Duodenal mucosa (tissue), 2 donors: ENCODE measurements around the gene TSPAN9.

ENCODE experiments used
- H3K27ac ChIP-seq: one replicate; pipeline ENCODE4 v1.7.0; 2013; ENCODE audit warnings: low read depth, low read length
- H3K27me3 ChIP-seq, 2 donors: one replicate each; pipeline ENCODE4 v1.7.0; 2013; ENCODE audit warnings: low read length in 2 of 2, control low read depth in 1 of 2; ENCODE audit not compliant: insufficient read depth in 2 of 2, control insufficient read depth in 1 of 2
- H3K36me3 ChIP-seq, 2 donors: one replicate each; pipeline ENCODE4 v1.7.0; 2013; ENCODE audit warnings: low read length in 2 of 2, control low read depth in 1 of 2; ENCODE audit not compliant: insufficient read depth in 2 of 2, control insufficient read depth in 1 of 2
- H3K4me1 ChIP-seq, 2 donors: one replicate each; pipeline ENCODE4 v1.7.0; 2013; ENCODE audit warnings: low read length in 2 of 2, control low read depth in 1 of 2; ENCODE audit not compliant: insufficient read depth in 2 of 2, control insufficient read depth in 1 of 2
- H3K4me3 ChIP-seq, 2 donors: one replicate each; pipeline ENCODE4 v1.7.0; 2013; ENCODE audit warnings: low read length in 2 of 2, low read depth in 1 of 2
- H3K9ac ChIP-seq, 2 donors: one replicate each; pipeline ENCODE4 v1.7.0; 2013; ENCODE audit warnings: low read length in 2 of 2, low read depth in 1 of 2
- H3K9me3 ChIP-seq, 2 donors: one replicate each; pipeline ENCODE4 v1.7.0; 2013; ENCODE audit warnings: low read length in 2 of 2, control low read depth in 1 of 2; ENCODE audit not compliant: control insufficient read depth in 1 of 2

The TSPAN9 gene

DNA sequence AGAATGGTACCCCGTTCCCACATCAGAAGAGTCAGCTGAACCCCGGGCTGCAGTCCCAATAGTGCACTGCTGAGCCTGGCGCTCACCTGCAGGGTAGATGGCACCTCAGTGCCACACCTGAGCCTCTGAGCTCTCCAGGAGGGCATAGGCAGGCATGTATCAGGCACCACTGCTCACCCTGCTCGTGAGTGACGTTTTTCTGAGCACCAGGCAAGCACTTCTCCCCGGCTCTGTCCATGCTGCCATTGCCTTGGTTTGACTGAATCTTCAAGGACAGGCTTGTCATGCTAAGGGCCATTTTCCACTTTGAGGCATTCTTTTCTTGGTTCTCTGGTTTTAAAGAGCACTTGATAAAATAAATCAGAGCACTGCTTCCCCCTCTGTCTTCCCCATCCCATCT is 252.2 kb downstream of the TSPAN9 start:
- Histone ChIP-seq H3K27me3 (no peaks in the 10 kb centered on the region), H3K9ac (no peak overlapping the region), H3K27ac (no peak overlapping the region), H3K4me3 (no peak overlapping the region), H3K4me1 (no peaks in the 10 kb centered on the region), H3K9me3 (no peaks in the 10 kb centered on the region), H3K36me3 (no peaks in the 10 kb centered on the region)

- Histone ChIP-seq H3K4me3 (no peak overlapping the region), H3K27ac (no peak overlapping the region), H3K4me1 (no peaks in the 10 kb centered on the region), H3K9ac (no peak overlapping the region), H3K36me3 (no peaks in the 10 kb centered on the region), H3K27me3 (no peaks in the 10 kb centered on the region), H3K9me3 (no peaks in the 10 kb centered on the region)
Measured at GRCh38 chr12:3330976-3331510, 253.9 kb downstream of the TSPAN9 start.

DNA sequence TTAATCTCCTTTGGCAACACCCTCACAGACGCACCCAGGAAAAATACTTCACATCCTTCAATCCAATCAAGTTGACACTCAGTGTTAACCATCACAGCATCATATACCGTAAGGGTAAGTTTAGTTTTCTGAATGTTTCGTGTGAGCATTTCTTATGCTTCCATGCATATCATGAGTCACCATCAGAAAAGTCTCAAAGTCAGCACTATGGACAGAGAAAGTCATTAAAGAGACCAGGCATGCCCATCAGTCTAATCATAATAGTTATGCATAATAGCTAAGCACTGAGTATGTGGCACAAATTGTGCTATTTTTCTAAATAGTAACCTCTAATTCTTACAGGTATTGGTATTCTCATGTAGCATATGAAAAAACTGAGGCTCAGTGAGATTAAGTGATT is 255.0 kb downstream of the TSPAN9 start:
- Histone ChIP-seq H3K27ac (no peak overlapping the region), H3K9me3 (no peaks in the 10 kb centered on the region), H3K9ac (no peak overlapping the region), H3K4me3 (no peak overlapping the region), H3K27me3 (no peaks in the 10 kb centered on the region), H3K4me1 (no peaks in the 10 kb centered on the region), H3K36me3 (no peaks in the 10 kb centered on the region)

DNA sequence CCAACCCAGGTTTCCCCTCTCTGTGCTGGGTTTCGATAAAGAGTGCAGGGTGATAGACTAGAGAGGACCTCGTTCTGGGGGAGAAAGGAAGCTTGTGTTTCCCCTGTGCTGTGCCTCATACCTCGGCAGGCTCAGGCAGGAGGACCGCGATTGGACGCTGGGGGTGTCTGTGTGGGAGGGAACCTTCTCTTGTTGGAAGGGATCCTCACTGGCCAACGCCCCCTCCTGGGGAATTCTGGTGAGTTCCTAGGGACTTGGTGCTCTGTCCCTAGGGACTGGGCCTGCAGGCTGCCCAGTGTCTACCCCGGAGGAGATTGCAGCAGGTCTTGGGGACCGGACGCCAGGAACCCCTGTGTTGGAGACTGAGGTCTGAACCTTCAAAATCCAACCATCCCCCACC is 256.4 kb downstream of the TSPAN9 start:
- H3K9ac ChIP-seq, result no peak overlapping the region
- H3K4me3 ChIP-seq, result no peak overlapping the region
- no peaks in the 10 kb centered on the region for H3K36me3 ChIP-seq
- no peak overlapping the region for H3K27ac ChIP-seq
- no peaks in the 10 kb centered on the region for H3K27me3 ChIP-seq
- no peaks in the 10 kb centered on the region for H3K4me1 ChIP-seq
- H3K9me3 ChIP-seq, result no peaks in the 10 kb centered on the region

- H3K27me3 ChIP-seq, result no peaks in the 10 kb centered on the region
- H3K9me3 ChIP-seq, result no peaks in the 10 kb centered on the region
- H3K4me3 ChIP-seq, result no peak overlapping the region
- H3K4me1 ChIP-seq, result no peaks in the 10 kb centered on the region
- no peak overlapping the region for H3K27ac ChIP-seq
- H3K36me3 ChIP-seq, result no peaks in the 10 kb centered on the region
- no peak overlapping the region for H3K9ac ChIP-seq
Measured at GRCh38 chr12:3333991-3334391, 256.8 kb downstream of the TSPAN9 start.

GRCh38 chr12:3335078-3335487 is 257.9 kb downstream of the TSPAN9 start:
- no peaks in the 10 kb centered on the region for H3K27me3 ChIP-seq
- no peaks in the 10 kb centered on the region for H3K4me1 ChIP-seq
- no peak overlapping the region for H3K4me3 ChIP-seq
- H3K27ac ChIP-seq, result no peak overlapping the region
- H3K36me3 ChIP-seq, result no peaks in the 10 kb centered on the region
- H3K9me3 ChIP-seq, result no peaks in the 10 kb centered on the region
- no peak overlapping the region for H3K9ac ChIP-seq
